ENCODE results near the gene GALNT17.

- TF ChIP-seq, protein P1, sequence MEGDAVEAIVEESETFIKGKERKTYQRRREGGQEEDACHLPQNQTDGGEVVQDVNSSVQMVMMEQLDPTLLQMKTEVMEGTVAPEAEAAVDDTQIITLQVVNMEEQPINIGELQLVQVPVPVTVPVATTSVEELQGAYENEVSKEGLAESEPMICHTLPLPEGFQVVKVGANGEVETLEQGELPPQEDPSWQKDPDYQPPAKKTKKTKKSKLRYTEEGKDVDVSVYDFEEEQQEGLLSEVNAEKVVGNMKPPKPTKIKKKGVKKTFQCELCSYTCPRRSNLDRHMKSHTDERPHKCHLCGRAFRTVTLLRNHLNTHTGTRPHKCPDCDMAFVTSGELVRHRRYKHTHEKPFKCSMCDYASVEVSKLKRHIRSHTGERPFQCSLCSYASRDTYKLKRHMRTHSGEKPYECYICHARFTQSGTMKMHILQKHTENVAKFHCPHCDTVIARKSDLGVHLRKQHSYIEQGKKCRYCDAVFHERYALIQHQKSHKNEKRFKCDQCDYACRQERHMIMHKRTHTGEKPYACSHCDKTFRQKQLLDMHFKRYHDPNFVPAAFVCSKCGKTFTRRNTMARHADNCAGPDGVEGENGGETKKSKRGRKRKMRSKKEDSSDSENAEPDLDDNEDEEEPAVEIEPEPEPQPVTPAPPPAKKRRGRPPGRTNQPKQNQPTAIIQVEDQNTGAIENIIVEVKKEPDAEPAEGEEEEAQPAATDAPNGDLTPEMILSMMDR (IDR thresholded peaks at IDR 0.05) = no peak
- no peak for TF ChIP-seq POLR2A (IDR thresholded peaks at IDR 0.05)
Measured at GRCh38 chr7:71473366-71473967, 341.5 kb downstream of the GALNT17 start.
